ENCODE data around the gene KANK3. TPM values are rescaled to one million over a fixed set of nuclear protein-coding genes. Genes with fewer than 3 reads are reported as not detected.
"Not testable (repeated sequence)": the region's sequence is repeated elsewhere in the genome, so short reads cannot be mapped to it uniquely, and the experiment has no call there.

Gene KANK3
- total RNA-seq, 2 donors from 2014 or later: 12.8 to 18.4 TPM

- Histone ChIP-seq H3K27ac (peak overlapping the region in 1 of 2 donors; percentile 1), H3K4me1 (peaks cover 0 to 25% of the 10 kb centered on the region in 2 donors), H3K4me3 (peak overlapping the region in 1 of 2 donors; percentile 61), H3K36me3 (no peaks in the 10 kb centered on the region), H3K9me3 (no peaks in the 10 kb centered on the region), H3K27me3 (no peaks in the 10 kb centered on the region)
- no peak for DNase-seq (ENCODE audit: low spot score)
- TF ChIP-seq CTCF (IDR thresholded peaks at IDR 0.05): no peak
Measured at GRCh38 chr19:8343483-8343844, 402 bp upstream of the KANK3 start.

- Histone ChIP-seq H3K9me3 (no peaks in the 10 kb centered on the region), H3K27me3 (no peaks in the 10 kb centered on the region), H3K4me3 (peak overlapping the region; percentile 42 to 61), H3K4me1 (peaks cover 0 to 17% of the 10 kb centered on the region in 2 donors), H3K27ac (peak overlapping the region; percentile 66 to 87), H3K36me3 (no peaks in the 10 kb centered on the region)
- TF ChIP-seq CTCF (IDR thresholded peaks at IDR 0.05): no peak
- no peak for DNase-seq (ENCODE audit: low spot score)
Measured at GRCh38 chr19:8342316-8342683, 762 bp downstream of the KANK3 start.

- not testable (repeated sequence) for H3K36me3 ChIP-seq; H3K9me3 ChIP-seq; H3K27me3 ChIP-seq; DNase-seq (ENCODE audit: low spot score)
- Histone ChIP-seq H3K4me1 (peaks cover 0 to 17% of the 10 kb centered on the region in 2 donors), H3K27ac (peak overlapping the region; percentile 66 to 87), H3K4me3 (peak overlapping the region in 1 of 2 donors; percentile 61)
Measured at GRCh38 chr19:8341504-8341903, 1.6 kb downstream of the KANK3 start.

GRCh38 chr19:8340341-8341096 is 2.5 kb downstream of the KANK3 start:
- H3K36me3 ChIP-seq: no peaks in the 10 kb centered on the region
- peak; percentile 73 for DNase-seq (ENCODE audit: low spot score)
- peaks cover 0 to 23% of the 10 kb centered on the region in 2 donors for H3K4me1 ChIP-seq
- H3K27ac ChIP-seq: peak overlapping the region; percentile 66 to 87
- TF ChIP-seq CTCF (IDR thresholded peaks at IDR 0.05): no peak
- no peaks in the 10 kb centered on the region for H3K27me3 ChIP-seq
- H3K4me3 ChIP-seq: peak overlapping the region in 1 of 2 donors; percentile 9
- H3K9me3 ChIP-seq: no peaks in the 10 kb centered on the region

GRCh38 chr19:8338835-8339234 is 4.2 kb downstream of the KANK3 start:
- no peak overlapping the region for H3K27ac ChIP-seq
- peaks cover 0 to 33% of the 10 kb centered on the region in 2 donors for H3K4me1 ChIP-seq
- DNase-seq (ENCODE audit: low spot score): no peak
- no peaks in the 10 kb centered on the region for H3K9me3 ChIP-seq
- no peak overlapping the region for H3K4me3 ChIP-seq
- peaks cover 2 to 10% of the 10 kb centered on the region in 2 donors for H3K27me3 ChIP-seq
- H3K36me3 ChIP-seq: no peaks in the 10 kb centered on the region
- no peak for TF ChIP-seq CTCF (IDR thresholded peaks at IDR 0.05)

GRCh38 chr19:8337728-8338127 is 5.3 kb downstream of the KANK3 start:
- H3K4me1 ChIP-seq: peaks cover 0 to 34% of the 10 kb centered on the region in 2 donors

More at GRCh38 chr19:8337728-8338127, 5.3 kb downstream of the KANK3 start:
- Histone ChIP-seq H3K27ac (no peak overlapping the region), H3K4me3 (no peak overlapping the region), H3K36me3 (no peaks in the 10 kb centered on the region), H3K9me3 (no peaks in the 10 kb centered on the region), H3K27me3 (peaks cover 9 to 10% of the 10 kb centered on the region in 2 donors)
- TF ChIP-seq CTCF (IDR thresholded peaks at IDR 0.05): no peak
- no peak for DNase-seq (ENCODE audit: low spot score)
